Measurements from ENCODE around the gene CKAP5. TPM values are rescaled to one million over a fixed set of nuclear protein-coding genes. Genes with fewer than 3 reads are reported as not detected.

CKAP5 gene
- total RNA-seq, 1 experiment from 2014 or later, result 171 TPM

DNA sequence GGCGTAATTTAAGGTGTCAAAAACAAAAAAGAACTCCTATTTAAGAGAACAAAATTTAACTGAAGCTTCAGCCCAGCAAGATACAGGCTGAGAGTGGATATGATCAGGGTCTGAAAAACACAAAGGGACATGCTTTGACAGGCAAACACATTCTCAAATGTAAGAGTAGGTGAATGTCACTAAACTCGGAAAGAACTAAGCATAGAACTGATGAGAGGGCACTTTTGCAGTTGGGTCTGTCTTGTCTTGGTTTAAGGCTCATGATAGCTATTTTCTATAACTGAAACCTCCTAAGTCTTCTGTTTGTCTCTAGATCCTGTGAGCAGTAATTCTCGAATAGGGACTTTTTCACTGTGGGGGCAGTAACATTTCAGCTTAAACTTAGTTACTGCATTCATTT, 100.1 kb downstream of the CKAP5 start:
- ATAC-seq, result no peak
- TF ChIP-seq, protein P1, sequence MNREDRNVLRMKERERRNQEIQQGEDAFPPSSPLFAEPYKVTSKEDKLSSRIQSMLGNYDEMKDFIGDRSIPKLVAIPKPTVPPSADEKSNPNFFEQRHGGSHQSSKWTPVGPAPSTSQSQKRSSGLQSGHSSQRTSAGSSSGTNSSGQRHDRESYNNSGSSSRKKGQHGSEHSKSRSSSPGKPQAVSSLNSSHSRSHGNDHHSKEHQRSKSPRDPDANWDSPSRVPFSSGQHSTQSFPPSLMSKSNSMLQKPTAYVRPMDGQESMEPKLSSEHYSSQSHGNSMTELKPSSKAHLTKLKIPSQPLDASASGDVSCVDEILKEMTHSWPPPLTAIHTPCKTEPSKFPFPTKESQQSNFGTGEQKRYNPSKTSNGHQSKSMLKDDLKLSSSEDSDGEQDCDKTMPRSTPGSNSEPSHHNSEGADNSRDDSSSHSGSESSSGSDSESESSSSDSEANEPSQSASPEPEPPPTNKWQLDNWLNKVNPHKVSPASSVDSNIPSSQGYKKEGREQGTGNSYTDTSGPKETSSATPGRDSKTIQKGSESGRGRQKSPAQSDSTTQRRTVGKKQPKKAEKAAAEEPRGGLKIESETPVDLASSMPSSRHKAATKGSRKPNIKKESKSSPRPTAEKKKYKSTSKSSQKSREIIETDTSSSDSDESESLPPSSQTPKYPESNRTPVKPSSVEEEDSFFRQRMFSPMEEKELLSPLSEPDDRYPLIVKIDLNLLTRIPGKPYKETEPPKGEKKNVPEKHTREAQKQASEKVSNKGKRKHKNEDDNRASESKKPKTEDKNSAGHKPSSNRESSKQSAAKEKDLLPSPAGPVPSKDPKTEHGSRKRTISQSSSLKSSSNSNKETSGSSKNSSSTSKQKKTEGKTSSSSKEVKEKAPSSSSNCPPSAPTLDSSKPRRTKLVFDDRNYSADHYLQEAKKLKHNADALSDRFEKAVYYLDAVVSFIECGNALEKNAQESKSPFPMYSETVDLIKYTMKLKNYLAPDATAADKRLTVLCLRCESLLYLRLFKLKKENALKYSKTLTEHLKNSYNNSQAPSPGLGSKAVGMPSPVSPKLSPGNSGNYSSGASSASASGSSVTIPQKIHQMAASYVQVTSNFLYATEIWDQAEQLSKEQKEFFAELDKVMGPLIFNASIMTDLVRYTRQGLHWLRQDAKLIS (CRISPR knock-in tag; IDR thresholded peaks at IDR 0.05; ENCODE audit: borderline replicate concordance), result no peak
- TF ChIP-seq RELA (CRISPR knock-in tag; IDR thresholded peaks at IDR 0.05; ENCODE audit: borderline replicate concordance) (no peak), TEAD1 (CRISPR knock-in tag; IDR thresholded peaks at IDR 0.05) (no peak), ZNF416 (CRISPR knock-in tag; IDR thresholded peaks at IDR 0.05) (no peak), JAZF1 (CRISPR knock-in tag; IDR thresholded peaks at IDR 0.05) (no peak), TCF7 (CRISPR knock-in tag; IDR thresholded peaks at IDR 0.05; ENCODE audit: low read depth) (no peak), ZNF423 (CRISPR knock-in tag; IDR thresholded peaks at IDR 0.05) (no peak), ZNF396 (CRISPR knock-in tag; IDR thresholded peaks at IDR 0.05; ENCODE audit: borderline replicate concordance) (no peak), CBFB (CRISPR knock-in tag; IDR thresholded peaks at IDR 0.05; ENCODE audit: low read depth) (no peak), NR2C2 (CRISPR knock-in tag; IDR thresholded peaks at IDR 0.05) (no peak), NFATC4 (CRISPR knock-in tag; IDR thresholded peaks at IDR 0.05) (no peak), ZNF671 (CRISPR knock-in tag; IDR thresholded peaks at IDR 0.05) (no peak), ETV6 (CRISPR knock-in tag; IDR thresholded peaks at IDR 0.05) (no peak)
- TF ChIP-seq, protein P2, sequence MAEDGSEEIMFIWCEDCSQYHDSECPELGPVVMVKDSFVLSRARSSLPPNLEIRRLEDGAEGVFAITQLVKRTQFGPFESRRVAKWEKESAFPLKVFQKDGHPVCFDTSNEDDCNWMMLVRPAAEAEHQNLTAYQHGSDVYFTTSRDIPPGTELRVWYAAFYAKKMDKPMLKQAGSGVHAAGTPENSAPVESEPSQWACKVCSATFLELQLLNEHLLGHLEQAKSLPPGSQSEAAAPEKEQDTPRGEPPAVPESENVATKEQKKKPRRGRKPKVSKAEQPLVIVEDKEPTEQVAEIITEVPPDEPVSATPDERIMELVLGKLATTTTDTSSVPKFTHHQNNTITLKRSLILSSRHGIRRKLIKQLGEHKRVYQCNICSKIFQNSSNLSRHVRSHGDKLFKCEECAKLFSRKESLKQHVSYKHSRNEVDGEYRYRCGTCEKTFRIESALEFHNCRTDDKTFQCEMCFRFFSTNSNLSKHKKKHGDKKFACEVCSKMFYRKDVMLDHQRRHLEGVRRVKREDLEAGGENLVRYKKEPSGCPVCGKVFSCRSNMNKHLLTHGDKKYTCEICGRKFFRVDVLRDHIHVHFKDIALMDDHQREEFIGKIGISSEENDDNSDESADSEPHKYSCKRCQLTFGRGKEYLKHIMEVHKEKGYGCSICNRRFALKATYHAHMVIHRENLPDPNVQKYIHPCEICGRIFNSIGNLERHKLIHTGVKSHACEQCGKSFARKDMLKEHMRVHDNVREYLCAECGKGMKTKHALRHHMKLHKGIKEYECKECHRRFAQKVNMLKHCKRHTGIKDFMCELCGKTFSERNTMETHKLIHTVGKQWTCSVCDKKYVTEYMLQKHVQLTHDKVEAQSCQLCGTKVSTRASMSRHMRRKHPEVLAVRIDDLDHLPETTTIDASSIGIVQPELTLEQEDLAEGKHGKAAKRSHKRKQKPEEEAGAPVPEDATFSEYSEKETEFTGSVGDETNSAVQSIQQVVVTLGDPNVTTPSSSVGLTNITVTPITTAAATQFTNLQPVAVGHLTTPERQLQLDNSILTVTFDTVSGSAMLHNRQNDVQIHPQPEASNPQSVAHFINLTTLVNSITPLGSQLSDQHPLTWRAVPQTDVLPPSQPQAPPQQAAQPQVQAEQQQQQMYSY (CRISPR knock-in tag; IDR thresholded peaks at IDR 0.05), result no peak
- TF ChIP-seq, protein P3, sequence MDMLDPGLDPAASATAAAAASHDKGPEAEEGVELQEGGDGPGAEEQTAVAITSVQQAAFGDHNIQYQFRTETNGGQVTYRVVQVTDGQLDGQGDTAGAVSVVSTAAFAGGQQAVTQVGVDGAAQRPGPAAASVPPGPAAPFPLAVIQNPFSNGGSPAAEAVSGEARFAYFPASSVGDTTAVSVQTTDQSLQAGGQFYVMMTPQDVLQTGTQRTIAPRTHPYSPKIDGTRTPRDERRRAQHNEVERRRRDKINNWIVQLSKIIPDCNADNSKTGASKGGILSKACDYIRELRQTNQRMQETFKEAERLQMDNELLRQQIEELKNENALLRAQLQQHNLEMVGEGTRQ (CRISPR knock-in tag; IDR thresholded peaks at IDR 0.05), result no peak
- TF ChIP-seq, protein P4, sequence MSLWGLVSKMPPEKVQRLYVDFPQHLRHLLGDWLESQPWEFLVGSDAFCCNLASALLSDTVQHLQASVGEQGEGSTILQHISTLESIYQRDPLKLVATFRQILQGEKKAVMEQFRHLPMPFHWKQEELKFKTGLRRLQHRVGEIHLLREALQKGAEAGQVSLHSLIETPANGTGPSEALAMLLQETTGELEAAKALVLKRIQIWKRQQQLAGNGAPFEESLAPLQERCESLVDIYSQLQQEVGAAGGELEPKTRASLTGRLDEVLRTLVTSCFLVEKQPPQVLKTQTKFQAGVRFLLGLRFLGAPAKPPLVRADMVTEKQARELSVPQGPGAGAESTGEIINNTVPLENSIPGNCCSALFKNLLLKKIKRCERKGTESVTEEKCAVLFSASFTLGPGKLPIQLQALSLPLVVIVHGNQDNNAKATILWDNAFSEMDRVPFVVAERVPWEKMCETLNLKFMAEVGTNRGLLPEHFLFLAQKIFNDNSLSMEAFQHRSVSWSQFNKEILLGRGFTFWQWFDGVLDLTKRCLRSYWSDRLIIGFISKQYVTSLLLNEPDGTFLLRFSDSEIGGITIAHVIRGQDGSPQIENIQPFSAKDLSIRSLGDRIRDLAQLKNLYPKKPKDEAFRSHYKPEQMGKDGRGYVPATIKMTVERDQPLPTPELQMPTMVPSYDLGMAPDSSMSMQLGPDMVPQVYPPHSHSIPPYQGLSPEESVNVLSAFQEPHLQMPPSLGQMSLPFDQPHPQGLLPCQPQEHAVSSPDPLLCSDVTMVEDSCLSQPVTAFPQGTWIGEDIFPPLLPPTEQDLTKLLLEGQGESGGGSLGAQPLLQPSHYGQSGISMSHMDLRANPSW (CRISPR knock-in tag; conservative IDR thresholded peaks at IDR 0.05; ENCODE audit: low read depth), result no peak
- Mint-ChIP-seq H3K4me1 (no peaks in the 10 kb centered on the region; the same call in 1 of the 2 replicates), H3K27ac (no peak overlapping the region), H3K27me3 (ENCODE audit: low read depth) (no peaks in the 10 kb centered on the region), H3K36me3 (peaks cover 86% of the 10 kb centered on the region), H3K9me3 (no peaks in the 10 kb centered on the region), H3K4me3 (no peak overlapping the region)
- POLR2A ChIA-PET, result no interaction called here
- DNase-seq (ENCODE audit: low spot score), result no peak
- CTCF ChIA-PET, result no interaction called here

DNA sequence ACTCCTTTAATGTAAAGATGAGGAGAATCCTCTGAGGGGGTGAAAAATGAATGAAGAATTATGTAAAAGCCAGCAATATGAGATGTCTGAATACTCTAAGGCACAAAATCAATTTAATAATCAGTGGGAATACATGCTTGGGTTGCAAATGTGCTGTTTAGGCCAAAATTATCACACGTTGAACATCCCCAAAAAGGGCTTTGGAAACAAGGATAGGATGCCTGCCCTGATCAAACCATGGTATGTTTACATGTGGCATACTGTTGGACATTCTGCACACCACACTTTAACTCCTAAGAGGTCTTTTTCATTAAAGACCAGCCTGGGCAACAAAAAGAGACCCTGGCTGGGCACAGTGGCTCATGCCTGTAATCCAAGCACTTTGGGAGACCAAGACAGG, 100.8 kb downstream of the CKAP5 start:
- H3K9me3 Mint-ChIP-seq, result no peaks in the 10 kb centered on the region
- no peak overlapping the region for H3K27ac Mint-ChIP-seq
- ChIA-PET CTCF (no interaction called here), POLR2A (no interaction called here)
- no peak for ATAC-seq
- H3K4me1 Mint-ChIP-seq, result no peaks in the 10 kb centered on the region; the same call in 1 of the 2 replicates
- peaks cover 80% of the 10 kb centered on the region for H3K36me3 Mint-ChIP-seq
- no peak for DNase-seq (ENCODE audit: low spot score)
- no peaks in the 10 kb centered on the region for H3K27me3 Mint-ChIP-seq (ENCODE audit: low read depth)
- H3K4me3 Mint-ChIP-seq, result no peak overlapping the region
- TF ChIP-seq HMGA2 (CRISPR knock-in tag; IDR thresholded peaks at IDR 0.05) (no peak), ZNF263 (CRISPR knock-in tag; IDR thresholded peaks at IDR 0.05; ENCODE audit: low read depth) (no peak), CBFB (CRISPR knock-in tag; IDR thresholded peaks at IDR 0.05; ENCODE audit: low read depth) (no peak), KAT7 (CRISPR knock-in tag; IDR thresholded peaks at IDR 0.05; ENCODE audit: borderline replicate concordance) (no peak), CREM (CRISPR knock-in tag; IDR thresholded peaks at IDR 0.05) (no peak)
- TF ChIP-seq, protein P5, sequence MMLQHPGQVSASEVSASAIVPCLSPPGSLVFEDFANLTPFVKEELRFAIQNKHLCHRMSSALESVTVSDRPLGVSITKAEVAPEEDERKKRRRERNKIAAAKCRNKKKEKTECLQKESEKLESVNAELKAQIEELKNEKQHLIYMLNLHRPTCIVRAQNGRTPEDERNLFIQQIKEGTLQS (CRISPR knock-in tag; conservative IDR thresholded peaks at IDR 0.05), result no peak
- TF ChIP-seq, protein P6, sequence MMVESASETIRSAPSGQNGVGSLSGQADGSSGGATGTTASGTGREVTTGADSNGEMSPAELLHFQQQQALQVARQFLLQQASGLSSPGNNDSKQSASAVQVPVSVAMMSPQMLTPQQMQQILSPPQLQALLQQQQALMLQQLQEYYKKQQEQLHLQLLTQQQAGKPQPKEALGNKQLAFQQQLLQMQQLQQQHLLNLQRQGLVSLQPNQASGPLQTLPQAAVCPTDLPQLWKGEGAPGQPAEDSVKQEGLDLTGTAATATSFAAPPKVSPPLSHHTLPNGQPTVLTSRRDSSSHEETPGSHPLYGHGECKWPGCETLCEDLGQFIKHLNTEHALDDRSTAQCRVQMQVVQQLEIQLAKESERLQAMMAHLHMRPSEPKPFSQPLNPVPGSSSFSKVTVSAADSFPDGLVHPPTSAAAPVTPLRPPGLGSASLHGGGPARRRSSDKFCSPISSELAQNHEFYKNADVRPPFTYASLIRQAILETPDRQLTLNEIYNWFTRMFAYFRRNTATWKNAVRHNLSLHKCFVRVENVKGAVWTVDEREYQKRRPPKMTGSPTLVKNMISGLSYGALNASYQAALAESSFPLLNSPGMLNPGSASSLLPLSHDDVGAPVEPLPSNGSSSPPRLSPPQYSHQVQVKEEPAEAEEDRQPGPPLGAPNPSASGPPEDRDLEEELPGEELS (CRISPR knock-in tag; IDR thresholded peaks at IDR 0.05), result no peak
- TF ChIP-seq, protein P7, sequence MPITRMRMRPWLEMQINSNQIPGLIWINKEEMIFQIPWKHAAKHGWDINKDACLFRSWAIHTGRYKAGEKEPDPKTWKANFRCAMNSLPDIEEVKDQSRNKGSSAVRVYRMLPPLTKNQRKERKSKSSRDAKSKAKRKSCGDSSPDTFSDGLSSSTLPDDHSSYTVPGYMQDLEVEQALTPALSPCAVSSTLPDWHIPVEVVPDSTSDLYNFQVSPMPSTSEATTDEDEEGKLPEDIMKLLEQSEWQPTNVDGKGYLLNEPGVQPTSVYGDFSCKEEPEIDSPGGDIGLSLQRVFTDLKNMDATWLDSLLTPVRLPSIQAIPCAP (CRISPR knock-in tag; IDR thresholded peaks at IDR 0.05), result no peak
